Naive thymus-derived CD8-positive, alpha-beta T cell (primary cell): ENCODE results near the gene DHX30. TPM values are rescaled to one million over a fixed set of nuclear protein-coding genes. Genes with fewer than 3 reads are reported as not detected.
"Not testable (repeated sequence)": the region's sequence is repeated elsewhere in the genome, so short reads cannot be mapped to it uniquely, and the experiment has no call there.

Experiments
- ATAC-seq, 2 donors: fragments of 150-1000 bp; cut with Tn5 transposase in 1 of 2; sonication (Bioruptor Pico), chemical (Tn5 transposase) in 1 of 2; 1 replicate in 1 of 2; 2 replicates in 1 of 2; pipeline ENCODE4 v1.10.0; 2021; ENCODE audit warnings: mild to moderate bottlenecking in 2 of 2, moderate library complexity in 2 of 2
- POLR2A ChIA-PET: fragments of 350-600 bp; sonication (Branson Sonifier 250); formaldehyde crosslinking; loops from one replicate; lab custom pipeline; 2021; ENCODE audit warnings: antibody characterized with exemption; lab: Charles Lee
- DNase-seq, 10 donors: peaks; one replicate each; pipeline versions ENCODE4 v3.0.0 to v3.0.0-alpha.2; 2020 to 2022
- H3K27ac Mint-ChIP-seq, 10 donors: one replicate each; pipeline ENCODE4 v1.8.0; 2020 to 2022; ENCODE audit warnings: mild to moderate bottlenecking in 10 of 10, mixed read lengths in 10 of 10, moderate library complexity in 4 of 10, inconsistent platforms in 1 of 10
- H3K27me3 Mint-ChIP-seq, 5 donors: one replicate each; pipeline ENCODE4 v1.8.0; 2021 to 2022; ENCODE audit warnings: mixed read lengths in 5 of 5
- H3K36me3 Mint-ChIP-seq, 3 donors: one replicate each; pipeline ENCODE4 v1.8.0; 2020 to 2022; ENCODE audit warnings: mixed read lengths in 3 of 3, mild to moderate bottlenecking in 2 of 3, inconsistent platforms in 1 of 3
- H3K4me1 Mint-ChIP-seq, 4 donors: one replicate each; pipeline ENCODE4 v1.8.0; 2021 to 2022; ENCODE audit warnings: mixed read lengths in 4 of 4
- H3K4me3 Mint-ChIP-seq, 10 donors: one replicate each; pipeline ENCODE4 v1.8.0; 2020 to 2022; ENCODE audit warnings: mild to moderate bottlenecking in 10 of 10, mixed read lengths in 10 of 10, moderate library complexity in 6 of 10, inconsistent platforms in 1 of 10
- H3K9me3 Mint-ChIP-seq, 9 donors: one replicate each; pipeline ENCODE4 v1.8.0; 2020 to 2022; ENCODE audit warnings: mixed read lengths in 9 of 9, mild to moderate bottlenecking in 3 of 9, inconsistent platforms in 1 of 9, moderate library complexity in 1 of 9
- polyA plus RNA-seq, 3 donors: library from polyadenylated mRNA; unstranded; fragments of 300-500 nt; fragmentation: Illumina TruSeq; gene quantifications; one replicate each; pipeline ENCODE4 v1.2.3, GENCODE V29; 2021
- total RNA-seq, 8 experiments: library from RNA in 2 of 8; stranded (reverse) in 2 of 8; gene quantifications; one replicate each; pipeline ENCODE4 v1.2.3 and lab custom pipeline; 2021 to 2026

Gene DHX30
- total RNA-seq (10 to 100 TPM; 90.2 to 95.5 TPM), polyA plus RNA-seq (10 to 100 TPM; 23.5 to 43.6 (median 28.5) TPM), total RNA-seq (lab: John Stamatoyannopoulos, UW) (98.2 to 338 (median 132) reads per million in 6 experiments)

DNA sequence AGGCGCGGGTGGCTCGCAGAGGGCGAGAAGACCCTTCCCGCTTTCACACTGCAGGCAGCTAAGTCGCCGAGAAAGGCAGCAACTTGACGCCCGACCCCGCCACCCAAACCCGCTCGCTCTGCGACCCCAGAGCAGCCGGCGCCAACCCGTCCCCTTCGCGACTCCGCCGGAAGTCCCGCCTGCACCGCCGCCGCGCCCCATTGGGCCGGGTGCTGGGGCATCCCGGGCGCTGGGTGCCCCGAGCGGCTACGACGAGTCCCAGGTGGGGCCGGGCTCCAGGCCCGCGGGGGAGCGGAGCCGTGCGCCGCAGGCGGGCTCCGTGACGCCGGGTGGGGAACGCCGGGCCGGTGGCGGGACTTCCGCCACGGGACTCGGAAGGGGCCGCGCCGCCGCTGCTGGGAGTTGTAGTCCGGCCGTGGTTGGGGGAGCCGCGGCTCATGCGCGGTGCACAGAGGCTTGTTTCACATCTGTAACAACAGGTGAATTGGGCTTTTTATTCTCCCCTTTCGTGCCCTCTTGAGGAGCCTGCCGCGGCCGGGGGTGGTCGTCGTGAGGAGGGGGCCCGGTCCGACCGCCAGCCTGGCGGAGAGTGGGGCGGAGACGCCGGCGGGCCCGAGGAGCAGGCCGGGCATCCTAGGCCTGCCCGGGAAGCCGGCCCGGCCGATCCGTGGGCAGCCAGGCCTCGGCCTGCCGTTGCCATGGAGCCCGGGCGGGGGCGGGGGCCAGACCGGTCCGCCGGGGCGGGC lies at the start of gene DHX30:
DHX30 (plus strand) TSS at position 405 of the 746 bp plus-strand sequence. CDS start 7,546 bp downstream, outside the sequence.
- Mint-ChIP-seq H3K4me1 (peaks cover 11 to 34% (median 17%) of the 10 kb centered on the region in 4 donors), H3K27me3 (no peaks in the 10 kb centered on the region), H3K4me3 (peak within 1 kb of the TSS; percentile 88 to 96 (median 94)), H3K9me3 (peaks cover 0 to 1% (median 0%) of the 10 kb centered on the region in 9 donors), H3K36me3 (peaks cover 0 to 16% (median 0%) of the 10 kb centered on the region in 3 donors), H3K27ac (peak within 1 kb of the TSS; percentile 90 to 97 (median 96))
- DNase-seq (peak; percentile 76 to 90 (median 84)), ATAC-seq (peak; percentile 91 to 92)
- POLR2A ChIA-PET: interaction anchor here (1.7 kb wide), 1 partner anchor 21 kb away, joined by 4 read pairs; no protein-coding TSS in a partner anchor

- POLR2A ChIA-PET: interaction anchor here (0.7 kb wide), 1 partner anchor 1869 kb away, joined by 3 read pairs; no protein-coding TSS in a partner anchor
- Mint-ChIP-seq H3K4me1 (peaks cover 8 to 24% (median 11%) of the 10 kb centered on the region in 4 donors), H3K4me3 (no peak overlapping the region), H3K27me3 (no peaks in the 10 kb centered on the region), H3K9me3 (no peaks in the 10 kb centered on the region), H3K36me3 (peaks cover 0 to 65% (median 7%) of the 10 kb centered on the region in 3 donors), H3K27ac (peak overlapping the region in 1 of 10 donors; percentile 53)
- DNase-seq: no peak
- no peak for ATAC-seq
Observed at GRCh38 chr3:47758261-47759025, 44.5 kb upstream of the DHX30 start.

- H3K27ac Mint-ChIP-seq: peak overlapping the region in 4 of 10 donors; percentile 25 to 62 (median 38)
- peaks cover 0 to 68% (median 11%) of the 10 kb centered on the region in 3 donors for H3K36me3 Mint-ChIP-seq
- H3K4me1 Mint-ChIP-seq: peaks cover 8 to 28% (median 12%) of the 10 kb centered on the region in 4 donors
- POLR2A ChIA-PET, H3K9me3 Mint-ChIP-seq, H3K27me3 Mint-ChIP-seq, DNase-seq, H3K4me3 Mint-ChIP-seq, ATAC-seq: not testable (repeated sequence)
Observed at GRCh38 chr3:47760207-47760606, 42.7 kb upstream of the DHX30 start.

- POLR2A ChIA-PET: interaction anchor here (0.6 kb wide), 1 partner anchor 45 kb away, joined by 3 read pairs; no protein-coding TSS in a partner anchor
- H3K9me3 Mint-ChIP-seq: no peaks in the 10 kb centered on the region
- H3K4me3 Mint-ChIP-seq: no peak overlapping the region
- H3K4me1 Mint-ChIP-seq: peaks cover 8 to 28% (median 12%) of the 10 kb centered on the region in 4 donors
- ATAC-seq: no peak
- H3K36me3 Mint-ChIP-seq: peaks cover 0 to 71% (median 11%) of the 10 kb centered on the region in 3 donors
- no peak for DNase-seq
- H3K27ac Mint-ChIP-seq: peak overlapping the region in 5 of 10 donors; percentile 12 to 66 (median 60)
- H3K27me3 Mint-ChIP-seq: no peaks in the 10 kb centered on the region
Observed at GRCh38 chr3:47761046-47761445, 41.9 kb upstream of the DHX30 start.

GRCh38 chr3:47762233-47762632 lies 40.7 kb upstream of the DHX30 start:
- no peak for DNase-seq
- no peak for ATAC-seq
- no peaks in the 10 kb centered on the region for H3K9me3 Mint-ChIP-seq

DNA sequence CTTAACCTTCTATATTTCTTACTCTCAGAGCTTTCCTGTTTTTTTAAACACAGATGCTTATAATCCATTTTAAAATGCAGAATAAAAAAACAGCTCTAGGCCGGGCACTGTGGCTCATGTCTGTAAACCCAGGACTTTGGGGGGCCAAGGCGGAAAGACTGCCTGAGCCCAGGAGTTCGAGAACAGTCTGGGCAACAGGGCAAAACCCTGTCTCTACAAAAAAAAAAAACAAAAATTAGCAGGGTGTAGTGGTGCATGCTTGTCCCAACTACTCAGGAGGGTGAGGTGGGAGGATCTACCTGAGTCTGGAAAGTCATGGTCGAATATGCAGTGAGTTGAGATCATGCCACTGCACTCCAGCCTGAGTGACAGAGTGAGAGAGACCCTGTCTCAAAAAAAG lies 36.8 kb upstream of the DHX30 start:
- peaks cover 0 to 63% (median 6%) of the 10 kb centered on the region in 3 donors for H3K36me3 Mint-ChIP-seq
- H3K27me3 Mint-ChIP-seq: no peaks in the 10 kb centered on the region
- H3K4me1 Mint-ChIP-seq: peaks cover 3 to 27% (median 15%) of the 10 kb centered on the region in 4 donors
- ATAC-seq (no peak), DNase-seq (no peak)
- H3K27ac Mint-ChIP-seq: peak overlapping the region in 1 of 10 donors; percentile 62
- POLR2A ChIA-PET: no interaction called here
- H3K9me3 Mint-ChIP-seq: no peaks in the 10 kb centered on the region
- no peak overlapping the region for H3K4me3 Mint-ChIP-seq

More at GRCh38 chr3:47762233-47762632, 40.7 kb upstream of the DHX30 start:
- Mint-ChIP-seq H3K4me3 (no peak overlapping the region), H3K4me1 (peaks cover 3 to 22% (median 10%) of the 10 kb centered on the region in 4 donors), H3K27ac (peak overlapping the region in 7 of 10 donors; percentile 14 to 80 (median 57)), H3K27me3 (no peaks in the 10 kb centered on the region), H3K36me3 (peaks cover 0 to 67% (median 7%) of the 10 kb centered on the region in 3 donors)
- POLR2A ChIA-PET: no interaction called here

DNA sequence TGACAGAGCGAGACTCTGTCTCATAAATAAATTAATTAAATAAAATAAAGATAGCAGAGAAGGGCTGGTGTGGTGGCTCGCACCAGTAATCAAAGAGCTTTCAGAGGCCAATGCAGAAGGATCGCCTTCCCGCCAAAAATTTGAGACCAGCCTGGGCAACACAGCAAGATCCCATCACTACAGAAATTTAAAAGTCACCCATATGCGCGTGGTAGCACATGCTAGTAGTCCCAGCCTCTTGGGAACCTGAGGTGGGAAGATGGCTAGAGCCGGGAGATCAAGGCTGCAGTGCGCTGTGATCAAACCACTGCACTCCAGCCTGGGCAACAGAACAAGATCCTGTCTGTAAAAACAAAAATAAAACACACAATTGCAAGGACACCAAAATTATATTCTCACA lies 30.9 kb upstream of the DHX30 start:
- H3K4me1 Mint-ChIP-seq: peaks cover 4 to 37% (median 23%) of the 10 kb centered on the region in 4 donors
- H3K27me3 Mint-ChIP-seq: no peaks in the 10 kb centered on the region
- POLR2A ChIA-PET: interaction anchor here (1.4 kb wide), 1 partner anchor 9 kb away, joined by 7 read pairs; the partner anchor contains the start of gene SMARCC1
- DNase-seq (no peak), ATAC-seq (no peak)
- H3K27ac Mint-ChIP-seq: no peak overlapping the region
- H3K9me3 Mint-ChIP-seq: no peaks in the 10 kb centered on the region
- peaks cover 0 to 42% (median 2%) of the 10 kb centered on the region in 3 donors for H3K36me3 Mint-ChIP-seq
- no peak overlapping the region for H3K4me3 Mint-ChIP-seq

- no peak for DNase-seq
- POLR2A ChIA-PET: interaction anchor here (1.4 kb wide), 1 partner anchor 9 kb away, joined by 7 read pairs; the partner anchor contains the start of gene SMARCC1
- Mint-ChIP-seq H3K27ac (no peak overlapping the region), H3K27me3 (no peaks in the 10 kb centered on the region), H3K4me1 (peaks cover 4 to 35% (median 24%) of the 10 kb centered on the region in 4 donors), H3K36me3 (peaks cover 0 to 41% (median 2%) of the 10 kb centered on the region in 3 donors), H3K4me3 (no peak overlapping the region), H3K9me3 (no peaks in the 10 kb centered on the region)
- ATAC-seq: no peak
Observed at GRCh38 chr3:47772788-47773187, 30.1 kb upstream of the DHX30 start.

- POLR2A ChIA-PET: interaction anchor here (0.7 kb wide), 1 partner anchor 326 kb away, joined by 3 read pairs; no protein-coding TSS in a partner anchor
- no peak for DNase-seq
- Mint-ChIP-seq H3K4me1 (peaks cover 11 to 59% (median 43%) of the 10 kb centered on the region in 4 donors), H3K4me3 (peak overlapping the region in 2 of 10 donors; percentile 4 to 7), H3K36me3 (peaks cover 0 to 10% (median 0%) of the 10 kb centered on the region in 3 donors), H3K27me3 (no peaks in the 10 kb centered on the region), H3K27ac (no peak overlapping the region), H3K9me3 (no peaks in the 10 kb centered on the region)
- no peak for ATAC-seq
Observed at GRCh38 chr3:47778746-47779145, 24.2 kb upstream of the DHX30 start.

DNA sequence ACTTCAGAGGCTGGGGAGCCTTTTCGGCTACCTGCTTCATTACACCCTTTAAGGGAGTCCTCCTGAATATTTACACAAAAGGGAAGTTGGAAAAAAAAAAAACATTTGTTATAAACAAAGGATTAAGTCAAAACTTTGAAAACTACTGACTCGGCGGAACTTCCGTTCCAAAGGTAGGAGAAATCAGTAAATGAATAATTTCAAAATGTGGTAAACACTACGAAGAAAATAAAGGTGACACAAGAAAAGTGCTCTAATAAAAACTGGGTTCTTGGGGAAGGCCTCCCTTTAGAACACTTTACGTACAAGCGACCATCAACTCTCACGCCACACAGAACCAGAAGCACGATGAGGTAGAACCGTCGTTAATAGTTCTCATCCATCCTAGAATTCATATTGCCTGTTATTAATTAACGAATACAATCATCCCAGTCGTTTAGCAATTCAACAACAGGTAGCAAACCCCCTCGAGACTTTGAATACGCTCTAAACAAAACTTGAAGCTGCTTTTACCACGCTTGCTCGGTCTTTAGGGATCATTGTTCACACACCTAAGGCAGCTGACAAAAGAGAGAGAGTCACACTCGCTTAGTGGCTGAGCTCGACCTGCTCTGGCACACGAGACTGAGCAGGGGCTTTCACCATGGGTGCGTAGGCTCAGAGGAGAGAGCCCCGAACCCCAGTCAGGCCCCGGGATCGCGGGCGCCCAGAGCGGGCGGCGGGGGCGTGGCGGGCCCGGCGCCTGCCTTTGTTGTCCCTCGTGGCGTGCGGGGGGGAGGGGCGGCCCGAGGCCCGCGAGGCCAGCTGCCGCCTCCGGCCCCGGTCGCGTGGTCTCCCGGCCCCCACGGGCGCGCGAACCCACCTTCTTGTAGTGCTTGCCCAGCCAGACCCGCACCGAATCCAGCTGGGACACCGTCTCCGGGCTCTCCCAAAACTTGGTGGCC lies 21.9 kb upstream of the DHX30 start:
- H3K27me3 Mint-ChIP-seq: no peaks in the 10 kb centered on the region
- H3K4me3 Mint-ChIP-seq: peak overlapping the region; percentile 85 to 98 (median 96)
- peaks cover 9 to 46% (median 34%) of the 10 kb centered on the region in 4 donors for H3K4me1 Mint-ChIP-seq
- H3K27ac Mint-ChIP-seq: peak overlapping the region; percentile 87 to 99 (median 94)
- no peaks in the 10 kb centered on the region for H3K9me3 Mint-ChIP-seq
- H3K36me3 Mint-ChIP-seq: peaks cover 0 to 2% (median 0%) of the 10 kb centered on the region in 3 donors
- POLR2A ChIA-PET: interaction anchor here (0.6 to 1.5 kb wide), 8 partner anchors 8 to 536 kb away, joined by 3 to 7 read pairs (median 4); partner anchors contain the start of genes ELP6 and PTPN23
- peak; percentile 53 to 55 for ATAC-seq
- peak; percentile 13 to 76 (median 65) for DNase-seq
